Central memory CD8-positive, alpha-beta T cell (primary cell): ENCODE data around the gene SCAPER.

Source experiments
- ATAC-seq: fragments of 150-1000 bp; cut with Tn5 transposase; replicated peaks from 2 replicates; pipeline ENCODE4 v1.10.0; 2022; ENCODE audit warnings: mild to moderate bottlenecking, moderate FRiP score, moderate number of reproducible peaks; ENCODE audit not compliant: poor library complexity, severe bottlenecking; ENCODE audit errors: extremely low read depth
- DNase-seq, 2 donors: peaks; one replicate each; pipeline ENCODE4 v3.0.0; 2021; ENCODE audit warnings: low spot score in 2 of 2
- H3K27ac Mint-ChIP-seq: one replicate; pipeline ENCODE4 v1.8.0; 2022; ENCODE audit warnings: low read depth, mild to moderate bottlenecking, moderate library complexity, mixed read lengths
- H3K27me3 Mint-ChIP-seq: one replicate; pipeline ENCODE4 v1.8.0; 2022; ENCODE audit warnings: mixed read lengths
- H3K36me3 Mint-ChIP-seq: one replicate; pipeline ENCODE4 v1.8.0; 2022; ENCODE audit warnings: mild to moderate bottlenecking, moderate library complexity, mixed read lengths; ENCODE audit not compliant: insufficient read depth
- H3K4me1 Mint-ChIP-seq: one replicate; pipeline ENCODE4 v1.8.0; 2022; ENCODE audit warnings: mixed read lengths
- H3K4me3 Mint-ChIP-seq: one replicate; pipeline ENCODE4 v1.8.0; 2022; ENCODE audit warnings: mild to moderate bottlenecking, moderate library complexity, mixed read lengths
- H3K9me3 Mint-ChIP-seq: one replicate; pipeline ENCODE4 v1.8.0; 2022; ENCODE audit warnings: mixed read lengths

The SCAPER gene

GRCh38 chr15:76669521-76670207, 235.5 kb downstream of the SCAPER start:
- DNase-seq = no peak
- no peak overlapping the region for H3K27ac Mint-ChIP-seq
- peaks cover 3% of the 10 kb centered on the region for H3K36me3 Mint-ChIP-seq
- H3K9me3 Mint-ChIP-seq = no peaks in the 10 kb centered on the region
- ATAC-seq = no peak
- no peaks in the 10 kb centered on the region for H3K4me1 Mint-ChIP-seq
- no peaks in the 10 kb centered on the region for H3K27me3 Mint-ChIP-seq
- no peak overlapping the region for H3K4me3 Mint-ChIP-seq

DNA sequence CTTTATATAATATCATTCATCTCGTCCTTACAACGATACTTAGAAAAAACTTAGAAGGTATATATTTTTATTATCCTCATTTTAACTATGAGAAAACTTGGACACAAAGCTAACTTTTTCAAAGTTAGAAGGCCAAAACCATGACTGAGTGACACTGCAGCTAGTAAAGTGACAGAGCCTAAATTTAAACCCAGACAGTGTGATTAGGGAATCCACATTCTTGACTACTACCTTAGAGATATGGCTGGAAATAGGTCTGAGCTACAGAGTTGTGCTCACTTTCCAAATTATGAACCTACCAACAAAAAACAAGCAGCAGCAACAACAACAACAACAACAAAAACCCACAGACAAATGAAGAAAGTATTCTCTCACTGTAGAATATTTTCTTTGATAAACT, 236.2 kb downstream of the SCAPER start:
- Mint-ChIP-seq H3K27me3 (no peaks in the 10 kb centered on the region), H3K36me3 (peaks cover 3% of the 10 kb centered on the region), H3K9me3 (no peaks in the 10 kb centered on the region), H3K4me3 (no peak overlapping the region), H3K4me1 (no peaks in the 10 kb centered on the region), H3K27ac (no peak overlapping the region)
- no peak for DNase-seq
- no peak for ATAC-seq

DNA sequence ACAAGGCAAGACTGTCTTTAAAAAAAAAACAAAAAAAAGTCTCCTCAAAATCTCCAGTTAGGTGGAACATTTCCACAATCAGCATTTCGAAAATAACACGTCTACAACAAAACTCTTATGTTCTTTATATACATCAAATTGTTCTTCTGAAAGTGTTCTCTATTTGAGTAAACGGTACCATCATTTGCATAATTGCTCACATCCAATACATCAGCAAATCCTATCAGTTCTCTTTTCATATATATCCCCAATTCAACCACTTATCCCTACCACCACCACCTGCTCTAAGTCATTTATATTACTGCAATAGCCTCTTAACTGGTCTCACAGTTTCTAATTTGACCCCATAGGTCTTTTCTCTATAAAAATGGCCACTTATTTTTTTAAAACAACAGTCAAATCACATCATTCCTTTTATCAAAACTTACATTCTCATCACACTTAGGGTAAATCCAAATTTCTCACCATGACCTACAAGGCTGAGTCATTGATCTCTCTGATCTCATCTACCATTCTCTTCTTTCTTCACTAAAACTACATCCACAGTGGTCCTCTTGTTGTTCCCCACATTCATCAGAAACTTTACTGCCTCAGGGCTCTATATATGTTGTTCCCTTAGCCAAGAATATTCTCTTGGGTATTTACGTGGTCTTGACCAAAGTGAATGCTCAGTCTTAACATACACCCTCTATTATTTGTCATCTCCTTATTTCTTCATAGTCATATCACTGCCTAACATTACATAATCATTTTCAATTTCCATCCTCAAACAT, 237.0 kb downstream of the SCAPER start:
- Mint-ChIP-seq H3K9me3 (no peaks in the 10 kb centered on the region), H3K4me3 (no peak overlapping the region), H3K36me3 (peaks cover 4% of the 10 kb centered on the region), H3K4me1 (no peaks in the 10 kb centered on the region), H3K27me3 (no peaks in the 10 kb centered on the region), H3K27ac (no peak overlapping the region)
- DNase-seq (no peak), ATAC-seq (no peak)

GRCh38 chr15:76664895-76665294, 240.2 kb downstream of the SCAPER start:
- H3K27me3 Mint-ChIP-seq = no peaks in the 10 kb centered on the region
- ATAC-seq (no peak), DNase-seq (no peak)
- H3K36me3 Mint-ChIP-seq = peaks cover 7% of the 10 kb centered on the region
- peaks cover 3% of the 10 kb centered on the region for H3K9me3 Mint-ChIP-seq
- H3K4me1 Mint-ChIP-seq = no peaks in the 10 kb centered on the region
- H3K27ac Mint-ChIP-seq = no peak overlapping the region
- no peak overlapping the region for H3K4me3 Mint-ChIP-seq

GRCh38 chr15:76664411-76664810, 240.7 kb downstream of the SCAPER start:
- Mint-ChIP-seq H3K9me3 (peaks cover 6% of the 10 kb centered on the region), H3K27ac (no peak overlapping the region), H3K4me1 (no peaks in the 10 kb centered on the region), H3K4me3 (no peak overlapping the region), H3K36me3 (peaks cover 8% of the 10 kb centered on the region), H3K27me3 (no peaks in the 10 kb centered on the region)
- ATAC-seq (no peak), DNase-seq (no peak)

DNA sequence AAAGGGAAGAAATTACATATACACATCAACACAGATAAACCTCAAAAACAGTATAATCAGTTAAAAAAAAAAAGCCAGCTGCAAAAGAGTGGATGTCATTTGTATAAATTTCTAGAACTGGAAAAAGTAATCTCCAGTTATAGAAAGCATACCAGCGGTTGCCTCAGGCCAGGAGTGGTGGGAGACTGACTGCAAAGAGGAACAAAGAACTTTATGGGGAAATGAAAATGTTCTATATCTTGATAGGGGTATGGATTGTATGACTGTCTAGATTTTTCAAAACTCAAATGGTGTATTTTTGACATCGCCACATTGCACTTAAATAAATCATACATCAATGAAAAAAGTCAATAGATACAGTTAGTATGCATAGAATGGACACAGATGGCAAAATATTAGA, 241.6 kb downstream of the SCAPER start:
- ATAC-seq (no peak), DNase-seq (no peak)
- Mint-ChIP-seq H3K36me3 (peaks cover 8% of the 10 kb centered on the region), H3K9me3 (peaks cover 6% of the 10 kb centered on the region), H3K27me3 (no peaks in the 10 kb centered on the region), H3K27ac (no peak overlapping the region), H3K4me3 (no peak overlapping the region), H3K4me1 (no peaks in the 10 kb centered on the region)

DNA sequence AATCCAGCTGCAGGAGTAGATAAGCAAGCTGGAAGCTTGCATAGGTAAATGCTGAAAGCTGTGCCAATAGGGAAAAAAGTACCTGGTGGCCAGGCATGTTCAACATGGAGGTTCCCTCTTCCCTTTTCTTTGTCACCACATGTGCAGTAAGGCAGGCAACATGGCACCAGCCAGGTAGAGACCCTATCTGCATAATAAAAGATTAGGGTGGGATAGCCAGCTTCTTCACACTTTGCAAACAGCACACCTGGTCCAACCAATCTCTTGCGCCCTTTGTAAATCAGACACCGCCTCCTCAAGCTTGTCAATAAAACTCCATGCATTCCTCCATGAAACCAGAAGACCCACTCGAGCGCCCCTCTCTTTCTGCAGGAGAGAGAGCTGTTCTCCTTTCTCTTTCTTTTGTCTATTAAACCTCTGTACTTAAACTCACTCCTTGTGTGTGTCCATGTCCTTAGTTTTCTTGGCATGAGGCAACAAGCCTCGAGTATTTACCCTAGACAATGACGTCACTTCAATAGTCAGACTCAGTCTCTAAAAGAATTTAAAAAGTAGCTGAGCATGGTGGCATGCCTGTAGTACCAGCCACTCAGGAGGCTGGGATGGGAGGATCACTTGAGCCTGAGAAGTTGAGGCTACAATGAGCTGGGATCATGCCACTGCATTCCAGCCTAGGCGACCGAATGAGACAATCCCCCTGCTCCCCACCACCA, 256.3 kb downstream of the SCAPER start:
- Mint-ChIP-seq H3K27ac (no peak overlapping the region), H3K9me3 (no peaks in the 10 kb centered on the region), H3K27me3 (no peaks in the 10 kb centered on the region), H3K4me1 (peaks cover 5% of the 10 kb centered on the region), H3K4me3 (no peak overlapping the region), H3K36me3 (peaks cover 1% of the 10 kb centered on the region)
- ATAC-seq = no peak
- no peak for DNase-seq

GRCh38 chr15:76647612-76648011, 257.5 kb downstream of the SCAPER start:
- DNase-seq (no peak), ATAC-seq (no peak)
- Mint-ChIP-seq H3K27ac (no peak overlapping the region), H3K27me3 (no peaks in the 10 kb centered on the region), H3K4me3 (no peak overlapping the region), H3K4me1 (no peaks in the 10 kb centered on the region), H3K9me3 (no peaks in the 10 kb centered on the region), H3K36me3 (peaks cover 1% of the 10 kb centered on the region)

DNA sequence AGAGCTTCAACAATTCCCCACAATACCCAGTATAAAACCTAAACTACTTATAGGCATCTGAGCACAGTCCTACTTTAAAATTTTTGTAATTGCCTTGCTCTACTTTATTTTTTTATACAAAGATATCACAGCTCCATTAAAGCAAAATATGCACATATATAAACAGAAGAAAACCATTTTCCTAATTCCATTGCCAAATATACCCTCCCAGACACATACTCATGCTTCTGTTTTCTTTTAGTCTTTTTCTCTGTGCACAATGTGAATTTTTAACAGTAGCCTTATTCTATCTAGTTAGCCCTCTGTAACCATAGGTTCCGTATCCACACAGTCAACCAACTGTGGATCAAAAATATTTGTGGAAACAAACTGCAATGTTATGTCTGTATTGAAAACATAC, 260.5 kb downstream of the SCAPER start:
- DNase-seq (no peak), ATAC-seq (no peak)
- Mint-ChIP-seq H3K9me3 (no peaks in the 10 kb centered on the region), H3K27me3 (no peaks in the 10 kb centered on the region), H3K36me3 (peaks cover 1% of the 10 kb centered on the region), H3K4me1 (no peaks in the 10 kb centered on the region), H3K4me3 (no peak overlapping the region), H3K27ac (no peak overlapping the region)

DNA sequence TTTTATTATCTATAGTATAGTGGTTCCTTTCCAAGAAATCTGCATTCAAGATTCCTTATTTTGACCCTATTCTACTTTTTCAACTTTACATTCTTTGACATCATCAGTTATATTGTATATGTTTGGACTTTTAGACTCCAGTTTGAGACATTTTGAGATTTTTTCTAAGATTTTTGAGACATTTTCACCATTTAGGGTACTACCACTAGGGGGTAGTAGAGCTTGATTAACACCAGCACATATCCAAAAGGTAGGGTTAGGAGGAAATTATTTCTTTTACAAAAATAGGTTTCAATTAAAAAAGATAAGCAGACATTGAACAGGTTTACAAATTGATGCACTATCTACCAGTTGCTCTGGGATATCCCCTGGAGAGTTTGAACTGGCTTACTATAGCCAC, 262.5 kb downstream of the SCAPER start:
- no peaks in the 10 kb centered on the region for H3K27me3 Mint-ChIP-seq
- no peak overlapping the region for H3K4me3 Mint-ChIP-seq
- no peaks in the 10 kb centered on the region for H3K9me3 Mint-ChIP-seq
- no peak overlapping the region for H3K27ac Mint-ChIP-seq
- DNase-seq = no peak
- no peak for ATAC-seq
- no peaks in the 10 kb centered on the region for H3K36me3 Mint-ChIP-seq
- no peaks in the 10 kb centered on the region for H3K4me1 Mint-ChIP-seq

GRCh38 chr15:76637166-76637565, 268.0 kb downstream of the SCAPER start:
- Mint-ChIP-seq H3K4me3 (no peak overlapping the region), H3K9me3 (no peaks in the 10 kb centered on the region), H3K27me3 (no peaks in the 10 kb centered on the region), H3K4me1 (no peaks in the 10 kb centered on the region), H3K27ac (no peak overlapping the region), H3K36me3 (no peaks in the 10 kb centered on the region)
- DNase-seq (no peak), ATAC-seq (no peak)

DNA sequence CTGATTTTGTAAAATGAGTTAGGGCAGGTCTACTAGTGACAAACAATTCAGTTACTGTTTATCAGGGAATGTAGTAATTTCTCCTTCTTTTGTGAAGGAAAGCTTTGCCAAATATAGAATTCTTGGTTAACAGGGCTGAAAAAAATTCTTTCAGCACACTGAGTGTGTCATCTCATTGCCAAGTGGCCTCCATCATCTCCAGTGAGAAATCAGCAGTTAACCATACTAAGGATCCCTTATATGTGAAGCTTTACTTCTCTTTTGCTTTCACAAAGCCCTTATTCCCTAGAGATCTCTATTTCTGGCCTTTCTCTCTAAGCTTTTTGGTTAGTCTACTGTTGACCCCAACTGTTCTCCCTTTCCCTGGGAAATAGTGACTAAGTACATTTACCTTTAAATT, 269.1 kb downstream of the SCAPER start:
- H3K27ac Mint-ChIP-seq = no peak overlapping the region
- no peaks in the 10 kb centered on the region for H3K27me3 Mint-ChIP-seq

GRCh38 chr15:76626611-76627010, 278.5 kb downstream of the SCAPER start:
- no peaks in the 10 kb centered on the region for H3K36me3 Mint-ChIP-seq
- no peak overlapping the region for H3K27ac Mint-ChIP-seq
- H3K4me1 Mint-ChIP-seq = no peaks in the 10 kb centered on the region
- H3K27me3 Mint-ChIP-seq = no peaks in the 10 kb centered on the region
- DNase-seq = no peak
- no peak for ATAC-seq
- no peak overlapping the region for H3K4me3 Mint-ChIP-seq
- no peaks in the 10 kb centered on the region for H3K9me3 Mint-ChIP-seq

More for the DNA sequence above, 269.1 kb downstream of the SCAPER start:
- DNase-seq (no peak), ATAC-seq (no peak)
- Mint-ChIP-seq H3K4me3 (no peak overlapping the region), H3K4me1 (no peaks in the 10 kb centered on the region), H3K9me3 (no peaks in the 10 kb centered on the region), H3K36me3 (no peaks in the 10 kb centered on the region)
